Common myeloid progenitor, CD34-positive (primary cell): Measurements from ENCODE around the gene SRPX.

Source experiments
- CTCF ChIA-PET: fragments of 350-600 bp; sonication (Branson Sonifier 250); formaldehyde crosslinking; loops from one replicate; lab custom pipeline; 2021; ENCODE audit warnings: antibody characterized with exemption; lab: Charles Lee
- POLR2A ChIA-PET: fragments of 350-600 bp; sonication (Branson Sonifier 250); formaldehyde crosslinking; loops from one replicate; lab custom pipeline; 2021; ENCODE audit warnings: antibody characterized with exemption; lab: Charles Lee
- DNase-seq, 3 donors: peaks; one replicate each; pipeline versions ENCODE4 v3.0.0 to v3.0.0-alpha.2; 2013
- H3K27ac ChIP-seq, 2 experiments: 1 replicate in 1 of 2; 2 replicates in 1 of 2; pipeline ENCODE4 v1.7.0; 2013; ENCODE audit warnings: inconsistent platforms in 2 of 2, low read length in 2 of 2, mild to moderate bottlenecking in 2 of 2, low read depth in 1 of 2, moderate library complexity in 1 of 2; ENCODE audit not compliant: severe bottlenecking in 2 of 2, insufficient read depth in 1 of 2, poor library complexity in 1 of 2
- H3K27me3 ChIP-seq, 5 experiments: replicated peaks in 2 of 5; 1 replicate in 3 of 5; 2 replicates in 2 of 5; pipeline versions ENCODE4 v1.6.1 to v1.7.0; 2013; ENCODE audit warnings: low read length in 4 of 5, mild to moderate bottlenecking in 2 of 5, moderate library complexity in 2 of 5, inconsistent platforms in 1 of 5; ENCODE audit not compliant: insufficient read depth in 5 of 5, control insufficient read depth in 4 of 5
- H3K36me3 ChIP-seq, 4 experiments: 1 replicate in 2 of 4; 2 replicates in 2 of 4; pipeline versions ENCODE4 v1.6.1 to v1.7.0; 2013; ENCODE audit warnings: low read length in 3 of 4, control low read depth in 1 of 4, mild to moderate bottlenecking in 1 of 4; ENCODE audit not compliant: control insufficient read depth in 4 of 4, insufficient read depth in 4 of 4
- H3K4me1 ChIP-seq, 4 experiments: 1 replicate in 3 of 4; 2 replicates in 1 of 4; pipeline versions ENCODE4 v1.6.1 to v1.7.1; 2013; ENCODE audit warnings: low read length in 3 of 4, mild to moderate bottlenecking in 3 of 4, control low read depth in 1 of 4, inconsistent platforms in 1 of 4, moderate library complexity in 1 of 4; ENCODE audit not compliant: control insufficient read depth in 4 of 4, insufficient read depth in 4 of 4; ENCODE audit errors: control extremely low read depth in 1 of 4
- H3K4me3 ChIP-seq, 7 experiments: 1 replicate in 4 of 7; 2 replicates in 3 of 7; pipeline versions ENCODE4 v1.5.1 to v1.7.0; 2013; ENCODE audit warnings: mild to moderate bottlenecking in 7 of 7, low read length in 6 of 7, moderate library complexity in 6 of 7, inconsistent platforms in 2 of 7, low read depth in 2 of 7, control low read depth in 1 of 7; ENCODE audit not compliant: insufficient read depth in 4 of 7, control insufficient read depth in 1 of 7; ENCODE audit errors: extremely low read depth in 1 of 7
- H3K9me3 ChIP-seq, 5 experiments: 1 replicate in 4 of 5; 2 replicates in 1 of 5; pipeline versions ENCODE4 v1.6.1 to v1.7.1; 2013; ENCODE audit warnings: low read length in 4 of 5, mild to moderate bottlenecking in 2 of 5, inconsistent platforms in 1 of 5, low read depth in 1 of 5, moderate library complexity in 1 of 5; ENCODE audit not compliant: control insufficient read depth in 4 of 5, insufficient read depth in 2 of 5; ENCODE audit errors: control extremely low read depth in 1 of 5
- WGBS: methylation state at CpG from one replicate; pipeline ENCODE4 v1.1.5; 2013; ENCODE audit not compliant: insufficient coverage; 5-methylcytosine and 5-hydroxymethylcytosine counted together

SRPX gene

DNA sequence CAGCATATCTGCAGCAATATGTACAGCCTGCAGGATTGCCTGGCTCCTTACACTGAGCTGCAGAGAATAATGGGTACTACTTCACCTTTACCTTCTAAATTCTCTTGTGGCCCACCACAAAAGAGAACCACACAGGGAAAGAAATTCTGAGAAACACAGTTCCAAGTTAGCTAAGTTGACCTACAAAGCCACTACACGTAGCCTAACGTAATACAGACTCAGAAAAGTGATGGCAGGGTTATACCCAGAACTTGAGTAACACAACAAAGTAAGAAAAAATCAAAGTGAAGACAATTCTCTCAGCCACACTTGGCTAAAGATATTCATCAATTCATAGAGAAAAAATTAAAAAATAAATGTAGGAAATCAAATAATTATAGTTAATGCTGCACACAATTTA, 26.4 kb upstream of the SRPX start:
- H3K36me3 ChIP-seq: no peaks in the 10 kb centered on the region
- WGBS: 88% methylated on average over 2 of the region's 2 CpGs
- H3K9me3 ChIP-seq: no peaks in the 10 kb centered on the region
- H3K27ac ChIP-seq: no peak overlapping the region
- H3K4me1 ChIP-seq: no peaks in the 10 kb centered on the region
- peaks cover 0 to 2% (median 0%) of the 10 kb centered on the region in 5 experiments for H3K27me3 ChIP-seq
- CTCF ChIA-PET: no interaction called here
- H3K4me3 ChIP-seq: no peak overlapping the region
- POLR2A ChIA-PET: no interaction called here
- no peak for DNase-seq

DNA sequence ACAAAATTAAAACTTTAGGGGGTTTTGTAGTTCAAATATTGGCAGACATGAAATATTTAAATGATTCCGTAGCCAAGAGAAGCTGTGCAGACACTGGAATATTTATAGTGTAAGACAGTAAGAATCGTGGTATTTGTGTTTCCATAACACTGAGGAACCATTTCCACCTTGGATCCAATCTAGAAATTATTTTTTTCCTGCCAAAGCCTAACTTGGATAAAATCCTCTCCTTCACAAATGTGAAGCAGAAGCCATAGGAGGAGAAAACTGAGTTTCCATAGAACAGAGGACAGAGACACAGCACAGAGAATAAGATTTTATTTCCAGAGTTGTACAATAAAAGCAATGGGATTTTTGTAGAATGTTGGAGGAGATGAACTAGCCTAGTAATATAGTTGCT, 19.9 kb upstream of the SRPX start:
- H3K27me3 ChIP-seq: peaks cover 0 to 2% (median 0%) of the 10 kb centered on the region in 5 experiments
- ChIA-PET CTCF (no interaction called here), POLR2A (no interaction called here)
- H3K36me3 ChIP-seq: no peaks in the 10 kb centered on the region
- no peak overlapping the region for H3K27ac ChIP-seq
- DNase-seq: no peak
- H3K4me3 ChIP-seq: no peak overlapping the region
- no peaks in the 10 kb centered on the region for H3K4me1 ChIP-seq
- no CpG with 5 or more reads among the region's 2 CpGs for WGBS
- no peaks in the 10 kb centered on the region for H3K9me3 ChIP-seq

DNA sequence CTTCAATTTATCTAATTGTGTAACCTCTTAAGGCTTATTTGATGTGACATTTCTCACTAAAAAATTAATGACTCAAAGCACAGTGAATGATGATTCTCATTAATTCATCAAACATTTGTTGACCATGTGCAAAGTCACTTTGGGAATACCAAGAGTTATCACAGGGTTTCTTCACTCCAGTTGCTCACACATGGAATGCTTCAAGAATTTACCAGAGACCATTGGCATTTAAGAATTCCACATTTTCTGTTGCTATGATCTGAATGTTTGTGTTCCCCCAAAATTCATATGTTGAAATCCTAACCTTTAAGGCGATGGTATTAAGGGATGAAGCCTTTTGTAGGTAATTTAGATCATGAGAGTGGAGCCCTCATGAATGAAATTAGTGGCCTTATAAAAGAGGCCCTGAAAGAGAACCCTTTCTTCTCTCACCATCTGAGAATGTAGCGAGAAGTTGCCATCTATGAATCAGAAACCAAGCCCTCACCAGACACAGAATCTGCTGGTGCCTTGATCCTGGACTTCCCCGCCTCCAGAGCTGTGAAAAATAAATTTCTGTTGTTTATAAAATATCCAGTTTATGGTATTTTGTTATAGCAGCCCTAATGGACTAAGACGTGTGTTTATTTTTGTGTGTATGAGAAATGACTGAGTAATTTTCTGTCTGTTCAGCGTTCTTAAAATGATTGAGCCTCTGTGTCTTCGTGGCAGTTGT, 16.4 kb upstream of the SRPX start:
- Histone ChIP-seq H3K36me3 (no peaks in the 10 kb centered on the region), H3K9me3 (no peaks in the 10 kb centered on the region), H3K4me1 (no peaks in the 10 kb centered on the region), H3K27me3 (no peaks in the 10 kb centered on the region), H3K4me3 (no peak overlapping the region), H3K27ac (no peak overlapping the region)
- CTCF ChIA-PET: no interaction called here
- POLR2A ChIA-PET: no interaction called here
- no peak for DNase-seq
- 86% methylated on average over 4 of the region's 6 CpGs for WGBS

DNA sequence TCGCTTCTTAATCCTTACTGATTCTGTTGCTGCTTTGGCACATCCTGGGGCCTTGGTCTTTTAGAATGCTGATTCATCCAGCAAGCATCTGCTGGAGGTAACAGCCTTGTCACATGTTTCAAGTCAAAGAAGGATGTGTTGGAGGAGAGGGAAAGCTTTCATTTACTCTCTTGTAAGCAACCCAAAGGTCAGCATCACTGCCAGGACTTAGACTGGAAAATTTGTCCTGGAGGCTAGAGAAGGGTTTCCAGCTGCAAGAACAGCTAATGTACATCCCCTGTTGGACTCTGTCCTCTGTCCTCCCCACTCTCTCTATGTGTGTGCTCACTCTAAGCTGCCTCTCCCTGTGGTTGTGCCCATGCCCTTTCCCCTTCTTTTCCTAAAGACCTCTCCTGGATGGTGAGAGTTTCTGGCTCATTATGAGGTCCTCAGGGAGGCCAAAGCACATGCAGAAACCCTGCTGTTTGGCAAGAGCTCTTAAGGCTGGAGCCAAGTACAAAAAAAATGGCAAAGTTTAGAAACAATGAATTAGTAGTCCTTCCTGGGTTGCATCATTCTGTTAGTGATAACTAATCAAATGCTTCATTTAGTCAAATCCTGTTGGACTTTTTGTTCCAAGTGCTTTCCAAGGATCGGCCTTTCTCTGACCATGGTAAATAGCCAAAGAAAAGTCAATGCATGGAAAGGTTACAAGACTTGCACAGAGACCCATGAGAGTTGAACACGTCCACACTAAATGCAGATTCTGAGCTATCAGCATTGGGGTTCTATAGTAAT, 13.4 kb upstream of the SRPX start:
- no peak for DNase-seq
- CTCF ChIA-PET: no interaction called here
- Histone ChIP-seq H3K27ac (no peak overlapping the region), H3K27me3 (no peaks in the 10 kb centered on the region), H3K9me3 (no peaks in the 10 kb centered on the region), H3K4me3 (no peak overlapping the region), H3K4me1 (no peaks in the 10 kb centered on the region), H3K36me3 (no peaks in the 10 kb centered on the region)
- WGBS: 67% methylated on average over 3 of the region's 3 CpGs
- POLR2A ChIA-PET: interaction anchor here (0.6 kb wide), 1 partner anchor 333 kb away, joined by 3 read pairs; no protein-coding TSS in a partner anchor

DNA sequence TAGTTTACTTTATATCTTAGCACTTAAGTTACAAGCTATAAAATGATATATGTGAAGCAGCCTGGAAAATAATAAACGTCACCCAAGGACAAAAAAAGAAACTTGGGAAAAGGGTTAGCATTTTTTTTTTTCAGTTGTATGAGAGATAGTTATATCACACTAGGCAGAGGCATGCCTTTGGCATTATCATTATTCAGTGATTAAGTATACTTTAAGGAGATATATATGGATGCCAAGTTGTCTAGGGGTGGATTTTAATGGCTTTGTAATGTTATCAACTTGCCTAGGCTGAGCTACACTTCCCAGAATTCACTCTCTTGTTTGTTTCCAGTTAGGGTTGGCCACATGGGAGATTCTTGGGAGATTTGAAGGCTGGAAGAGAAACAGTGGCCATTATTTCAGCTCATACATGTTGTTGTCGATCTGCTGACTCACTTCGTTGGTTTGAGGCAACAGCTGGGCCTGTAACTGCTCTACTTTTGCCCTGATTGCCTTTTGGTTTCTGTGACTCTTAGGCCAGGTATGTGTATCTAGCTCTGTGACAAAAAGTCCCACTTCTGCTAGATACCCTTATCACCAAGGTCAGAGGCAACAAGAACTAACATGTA, 11.5 kb upstream of the SRPX start:
- H3K4me3 ChIP-seq: no peak overlapping the region
- no peaks in the 10 kb centered on the region for H3K9me3 ChIP-seq
- H3K27me3 ChIP-seq: peaks cover 0 to 3% (median 0%) of the 10 kb centered on the region in 5 experiments
- no peaks in the 10 kb centered on the region for H3K36me3 ChIP-seq
- H3K27ac ChIP-seq: no peak overlapping the region
- CTCF ChIA-PET: no interaction called here
- DNase-seq: no peak
- WGBS: 83% methylated on average over 2 of the region's 3 CpGs
- POLR2A ChIA-PET: no interaction called here
- no peaks in the 10 kb centered on the region for H3K4me1 ChIP-seq

DNA sequence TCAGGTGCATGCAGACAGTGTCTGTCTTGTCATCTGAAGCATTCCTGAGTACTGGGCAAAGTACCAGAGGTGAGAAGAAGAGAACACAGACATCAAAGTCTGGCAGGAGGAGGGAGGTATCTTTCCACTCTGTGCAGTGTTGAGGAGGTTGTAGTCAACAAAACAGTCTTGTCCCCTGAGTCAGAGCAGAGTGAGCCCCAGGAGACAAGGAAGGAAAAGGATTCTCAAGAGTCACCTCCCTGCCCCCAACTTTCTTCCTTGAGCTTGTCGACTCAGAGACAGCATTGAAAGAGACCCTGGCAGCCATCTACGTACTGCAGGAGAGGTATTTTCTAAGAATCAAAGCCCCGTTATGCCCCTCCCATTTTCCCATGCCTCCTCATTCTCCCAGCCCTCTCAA, 4.4 kb upstream of the SRPX start:
- peaks cover 2 to 37% (median 16%) of the 10 kb centered on the region in 5 experiments for H3K27me3 ChIP-seq
- H3K4me1 ChIP-seq: peaks cover 0 to 11% (median 6%) of the 10 kb centered on the region in 4 experiments
- WGBS: no CpG with 5 or more reads among the region's 3 CpGs
- no peak for DNase-seq
- no peak overlapping the region for H3K27ac ChIP-seq
- POLR2A ChIA-PET: no interaction called here
- H3K4me3 ChIP-seq: no peak overlapping the region
- CTCF ChIA-PET: no interaction called here
- H3K36me3 ChIP-seq: no peaks in the 10 kb centered on the region
- no peaks in the 10 kb centered on the region for H3K9me3 ChIP-seq

DNA sequence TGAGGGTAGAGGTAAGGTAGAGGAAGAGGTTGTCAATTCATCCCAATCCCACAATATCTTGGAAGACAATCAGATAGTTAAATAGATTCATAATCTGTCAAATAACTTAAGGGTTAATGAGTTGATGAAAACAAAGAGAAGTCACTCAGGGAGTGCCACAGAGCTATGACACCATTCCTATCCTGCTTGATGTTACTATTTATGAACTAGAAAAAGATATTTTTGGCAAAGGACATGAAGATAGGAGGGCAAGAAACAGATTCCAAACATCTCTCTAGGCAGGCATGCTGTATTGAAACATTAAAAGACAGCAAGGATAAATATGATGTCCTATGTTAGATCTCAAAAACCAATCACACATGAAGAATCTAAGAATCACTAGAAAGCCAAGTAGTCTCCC, 3.5 kb upstream of the SRPX start:
- Histone ChIP-seq H3K36me3 (no peaks in the 10 kb centered on the region), H3K27me3 (peaks cover 2 to 46% (median 16%) of the 10 kb centered on the region in 5 experiments), H3K9me3 (no peaks in the 10 kb centered on the region), H3K4me3 (no peak overlapping the region), H3K27ac (no peak overlapping the region), H3K4me1 (peaks cover 0 to 18% (median 7%) of the 10 kb centered on the region in 4 experiments)
- POLR2A ChIA-PET: no interaction called here
- no peak for DNase-seq
- CTCF ChIA-PET: no interaction called here
